Esophagus squamous epithelium (tissue), 4 donors: Measurements from ENCODE around the gene TAF11L13.

Experiments used
- CTCF ChIP-seq, 6 experiments: fragments of 450-650 bp in 4 of 6; fragments of 200-600 bp in 2 of 6; sonication (generic) in 2 of 6; IDR thresholded peaks; one replicate each; pipeline ENCODE4 v1.5.1; 2016 to 2019; ENCODE audit warnings: antibody characterized with exemption in 6 of 6, mild to moderate bottlenecking in 4 of 6, moderate library complexity in 4 of 6
- POLR2A ChIP-seq, 4 donors: fragments of 450-650 bp; IDR thresholded peaks; one replicate each; pipeline ENCODE4 v1.6.1; 2017; ENCODE audit warnings: antibody characterized with exemption in 4 of 4, mild to moderate bottlenecking in 4 of 4, moderate library complexity in 3 of 4

GRCh38 chr5:17614872-17615605 lies 16.8 kb upstream of the TAF11L13 start:
- TF ChIP-seq POLR2A (IDR thresholded peaks at IDR 0.05) (no peak), CTCF (IDR thresholded peaks at IDR 0.05) (no peak)
